HepG2 (cell line): ENCODE measurements around the gene SLC9A9. TPM values are rescaled to one million over a fixed set of nuclear protein-coding genes. Genes with fewer than 3 reads are reported as not detected.

Experiments used
- ATAC-seq: fragments of 200-7000 bp; cut with Tn5 transposase; 3 replicates; pipeline ENCODE4 v1.9.1; 2020; ENCODE audit warnings: mild to moderate bottlenecking, moderate library complexity
- BruUV-seq: library from RNA; stranded (reverse); fragments of 400-500 nt; replicated peaks from 2 replicates; lab custom pipeline; 2021; lab: Mats Ljungman, UMichigan
- CTCF ChIA-PET: fragments of 300-600 bp; formaldehyde crosslinking; extraction: SDS; loops from one replicate; lab custom pipeline; 2021; ENCODE audit warnings: low total read pairs, inconsistent platforms, low intra/inter-chr PET ratio; lab: Yijun Ruan, JAX
- POLR2A ChIA-PET: fragments of 350-600 bp; sonication (Branson Sonifier 250); formaldehyde crosslinking; loops from one replicate; lab custom pipeline; 2020; ENCODE audit warnings: antibody characterized with exemption, inconsistent platforms; lab: Yijun Ruan, JAX
- DNase-seq: peaks from one replicate; pipeline ENCODE4 v3.0.0-alpha.2; 2015; ENCODE audit warnings: low spot score
- FAIRE-seq: peaks from 3 replicates; lab custom pipeline; 2011; peaks lifted over from hg19 to GRCh38; lab: Jason Lieb, UNC
- H2AFZ ChIP-seq: one replicate; pipeline ENCODE4 v1.6.1; 2011; ENCODE audit warnings: low read length, inconsistent platforms
- H3K27ac ChIP-seq: fragments of 300-600 bp; 3 replicates; pipeline ENCODE4 v1.8.0; 2011; ENCODE audit warnings: mixed run types, mild to moderate bottlenecking, mixed read lengths, low read length, inconsistent platforms; ENCODE audit not compliant: insufficient read depth; ENCODE audit errors: extremely low read length
- H3K27me3 ChIP-seq, 2 experiments: fragments of 200-600 bp in 1 of 2; 2 replicates in 1 of 2; 3 replicates in 1 of 2; pipeline versions ENCODE4 v1.6.0 to v1.8.0; 2011; ENCODE audit warnings: low read length in 2 of 2, mild to moderate bottlenecking in 2 of 2, moderate library complexity in 2 of 2, inconsistent platforms in 1 of 2; ENCODE audit not compliant: insufficient read depth in 2 of 2, control insufficient read depth in 1 of 2
- H3K36me3 ChIP-seq, 2 experiments: fragments of 200-600 bp in 1 of 2; replicated peaks in 1 of 2; 2 replicates in 1 of 2; 3 replicates in 1 of 2; pipeline versions ENCODE4 v1.5.1 to v1.8.0; 2011; ENCODE audit warnings: low read length in 2 of 2, inconsistent platforms in 1 of 2; ENCODE audit not compliant: insufficient read depth in 2 of 2, control insufficient read depth in 1 of 2
- H3K4me1 ChIP-seq: 2 replicates; pipeline ENCODE4 v1.5.1; 2012; ENCODE audit warnings: low read length, inconsistent platforms; ENCODE audit not compliant: insufficient read depth
- H3K4me2 ChIP-seq: 2 replicates; pipeline ENCODE4 v1.6.0; 2011; ENCODE audit warnings: low read depth, low read length, inconsistent platforms
- H3K4me3 ChIP-seq, 3 experiments: fragments of 200-600 bp in 1 of 3; sonication (generic), shearing (Covaris generic) in 1 of 3; replicated peaks in 1 of 3; 2 replicates each; pipeline ENCODE4 v1.5.1; 2011 to 2016; ENCODE audit warnings: low read length in 3 of 3, inconsistent platforms in 2 of 3, low read depth in 2 of 3, mild to moderate bottlenecking in 2 of 3, control low read depth in 1 of 3, mixed read lengths in 1 of 3; ENCODE audit not compliant: insufficient read depth in 1 of 3
- H3K79me2 ChIP-seq: one replicate; pipeline ENCODE4 v1.6.1; 2011; ENCODE audit warnings: low read length, inconsistent platforms; ENCODE audit not compliant: insufficient read depth
- H3K9ac ChIP-seq: 2 replicates; pipeline ENCODE4 v1.6.0; 2011; ENCODE audit warnings: mild to moderate bottlenecking, low read depth, low read length, inconsistent platforms; ENCODE audit not compliant: insufficient read depth
- H3K9me3 ChIP-seq: 2 replicates; pipeline ENCODE4 v1.5.1; 2012; ENCODE audit warnings: mild to moderate bottlenecking, low read length
- H4K20me1 ChIP-seq: 2 replicates; pipeline ENCODE4 v1.6.0; 2011; ENCODE audit warnings: inconsistent platforms, mild to moderate bottlenecking, low read length, moderate library complexity; ENCODE audit not compliant: insufficient read depth
- MTF2 ChIP-seq: sonication (generic); formaldehyde crosslinking; IDR thresholded peaks from 2 replicates; pipeline ENCODE4 v1.5.0; 2020; ENCODE audit warnings: missing genetic modification reagents, borderline replicate concordance
- ZKSCAN5 ChIP-seq: sonication (generic); formaldehyde crosslinking; IDR thresholded peaks from 2 replicates; pipeline ENCODE4 v1.5.1; 2020; ENCODE audit warnings: mild to moderate bottlenecking, missing genetic modification reagents
- WGBS: methylation state at CpG from one replicate; pipeline ENCODE4 v1.1.6; 2017; ENCODE audit warnings: low lambda C conversion rate; 5-methylcytosine and 5-hydroxymethylcytosine counted together
- in situ Hi-C: cut with HindIII; loops from 2 replicates; pipeline ENCODE4 v1.10.0; 2017; ENCODE audit warnings: low pct_unique_long_range_greater_than_20kb; ENCODE audit not compliant: extremely low pct_ligation_motif_present
- intact Hi-C: fragments of 100-400 bp; cut with micrococcal nuclease; formaldehyde crosslinking; loops from one replicate; pipeline ENCODE4 v1.10.0; 2022; ENCODE audit not compliant: unreplicated experiment
- polyA plus RNA-seq, 8 experiments: library from polyadenylated mRNA; depleted of rRNA in 3 of 8; stranded (reverse) in 7 of 8; unstranded in 1 of 8; fragments of >200 nt; fragmentation: Illumina TruSeq in 4 of 8; extraction: Trizol in 4 of 8; gene quantifications; 2 replicates each; pipeline versions ENCODE4 v1.2.1 to v1.2.3, GENCODE V29; 2011 to 2016; ENCODE audit warnings: low read depth in 4 of 8, missing spikeins in 1 of 8, mixed read lengths in 1 of 8; ENCODE audit not compliant: insufficient read depth in 1 of 8
- total RNA-seq, 5 experiments: library from RNA; depleted of rRNA; stranded (reverse); fragments of >200 nt; fragmentation: Illumina TruSeq; extraction: Trizol; gene quantifications; 2 replicates each; pipeline ENCODE4 v1.2.3, GENCODE V29; 2016; ENCODE audit warnings: low read depth in 1 of 5
- TF ChIP-seq, protein P1 (sequence below): sonication (generic); formaldehyde crosslinking; IDR thresholded peaks from 2 replicates; pipeline ENCODE4 v1.4.0; 2020; ENCODE audit warnings: missing genetic modification reagents, mild to moderate bottlenecking, borderline replicate concordance
- TF ChIP-seq, protein P2 (sequence below): sonication (generic); formaldehyde crosslinking; IDR thresholded peaks from 2 replicates; pipeline ENCODE4 v1.4.0; 2020; ENCODE audit warnings: missing genetic modification reagents
- TF ChIP-seq, protein P3 (sequence below): sonication (generic); formaldehyde crosslinking; IDR thresholded peaks from 2 replicates; pipeline ENCODE4 v1.5.0; 2020; ENCODE audit warnings: missing genetic modification reagents

SLC9A9 gene
- total and polyA plus RNA-seq, 2 of the 13 experiments (the other 11 are each of a cell fraction or from before 2014, with no cell fraction given) = not detected

DNA sequence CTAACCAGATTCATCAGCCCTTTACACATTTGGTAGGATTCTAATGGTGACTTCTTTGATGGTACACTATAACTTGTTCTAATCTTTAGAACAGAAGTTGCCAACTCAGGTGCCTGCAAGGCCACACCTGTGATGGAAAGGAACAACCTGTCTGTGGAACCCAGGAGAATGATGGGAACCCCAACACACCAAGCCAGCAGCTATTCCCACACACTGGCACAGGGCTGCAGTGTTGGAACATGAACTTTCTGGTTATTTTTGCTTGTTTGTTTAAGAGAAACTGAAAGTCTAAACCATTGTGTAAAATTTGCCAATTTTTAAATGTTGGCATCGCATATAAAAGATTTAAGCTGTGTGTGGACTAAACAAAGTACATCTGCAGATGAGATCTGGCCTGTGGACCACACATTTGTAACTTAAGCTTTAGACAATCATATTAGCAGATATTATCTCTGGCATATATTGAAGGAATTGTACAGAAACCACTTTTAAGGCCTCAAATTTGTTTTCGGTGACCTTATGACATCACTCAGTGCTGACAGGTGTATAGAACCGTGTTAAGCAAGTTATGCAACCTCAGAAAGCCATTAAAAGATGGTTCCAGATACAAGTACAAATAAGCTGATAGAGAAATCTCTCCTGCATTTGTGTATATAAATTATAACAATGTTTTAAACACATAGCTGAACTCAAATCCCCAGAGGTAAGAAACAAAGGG lies 242.9 kb downstream of the SLC9A9 start (continued):
- TF ChIP-seq, protein P1, sequence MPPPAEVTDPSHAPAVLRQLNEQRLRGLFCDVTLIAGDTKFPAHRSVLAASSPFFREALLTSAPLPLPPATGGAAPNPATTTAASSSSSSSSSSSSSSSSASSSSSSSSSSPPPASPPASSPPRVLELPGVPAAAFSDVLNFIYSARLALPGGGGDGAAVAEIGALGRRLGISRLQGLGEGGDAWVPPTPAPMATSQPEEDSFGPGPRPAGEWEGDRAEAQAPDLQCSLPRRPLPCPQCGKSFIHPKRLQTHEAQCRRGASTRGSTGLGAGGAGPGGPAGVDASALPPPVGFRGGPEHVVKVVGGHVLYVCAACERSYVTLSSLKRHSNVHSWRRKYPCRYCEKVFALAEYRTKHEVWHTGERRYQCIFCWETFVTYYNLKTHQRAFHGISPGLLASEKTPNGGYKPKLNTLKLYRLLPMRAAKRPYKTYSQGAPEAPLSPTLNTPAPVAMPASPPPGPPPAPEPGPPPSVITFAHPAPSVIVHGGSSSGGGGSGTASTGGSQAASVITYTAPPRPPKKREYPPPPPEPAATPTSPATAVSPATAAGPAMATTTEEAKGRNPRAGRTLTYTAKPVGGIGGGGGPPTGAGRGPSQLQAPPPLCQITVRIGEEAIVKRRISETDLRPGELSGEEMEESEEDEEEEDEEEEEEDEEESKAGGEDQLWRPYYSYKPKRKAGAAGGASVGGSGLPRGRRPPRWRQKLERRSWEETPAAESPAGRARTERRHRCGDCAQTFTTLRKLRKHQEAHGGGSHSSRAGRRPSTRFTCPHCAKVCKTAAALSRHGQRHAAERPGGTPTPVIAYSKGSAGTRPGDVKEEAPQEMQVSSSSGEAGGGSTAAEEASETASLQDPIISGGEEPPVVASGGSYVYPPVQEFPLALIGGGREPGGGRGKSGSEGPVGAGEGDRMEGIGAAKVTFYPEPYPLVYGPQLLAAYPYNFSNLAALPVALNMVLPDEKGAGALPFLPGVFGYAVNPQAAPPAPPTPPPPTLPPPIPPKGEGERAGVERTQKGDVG (CRISPR knock-in tag) = no peak

DNA sequence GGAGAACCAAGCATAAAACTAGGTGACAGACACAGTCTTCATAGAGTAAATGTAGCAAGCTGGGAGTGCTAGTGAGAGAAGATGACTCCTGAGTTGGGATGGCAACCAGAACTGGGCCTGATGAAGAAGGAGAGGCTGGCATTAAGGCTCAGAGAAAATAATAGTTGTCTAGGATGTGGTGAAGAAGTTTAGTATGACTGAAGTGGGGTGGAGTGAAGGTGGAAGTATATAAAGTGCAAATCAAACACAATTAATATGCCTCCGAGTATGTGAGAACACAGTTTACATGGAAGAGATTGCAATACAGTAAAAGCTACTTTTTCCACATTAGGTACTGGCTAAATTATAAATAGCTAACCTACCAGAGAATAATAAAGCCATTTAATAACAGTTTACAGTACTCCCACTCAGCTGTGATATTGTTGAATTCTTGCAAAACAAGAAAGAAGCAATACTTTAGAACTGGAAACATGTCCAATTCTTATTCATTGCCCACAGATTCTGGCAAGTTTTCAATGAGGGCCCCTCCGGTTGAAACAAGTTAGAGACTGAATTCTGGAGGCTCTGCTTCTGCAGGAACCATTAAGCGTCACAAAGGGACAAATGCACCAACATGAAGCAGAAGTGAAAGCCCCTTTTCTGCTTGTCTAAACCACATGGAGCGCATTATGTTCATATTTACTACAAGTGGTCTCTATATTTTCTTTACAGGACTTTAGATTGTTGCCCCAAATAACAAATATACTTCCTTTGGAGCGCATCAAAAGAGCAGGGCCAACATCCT lies 243.7 kb downstream of the SLC9A9 start:
- H3K4me1 ChIP-seq = no peaks in the 10 kb centered on the region
- in situ Hi-C loops = no loop called here
- no TSS peak for BruUV-seq
- FAIRE-seq (no peak), DNase-seq (no peak), ATAC-seq (no peak)
- H3K27ac ChIP-seq = no peak overlapping the region
- no peak overlapping the region for H3K4me3 ChIP-seq
- no peaks in the 10 kb centered on the region for H3K27me3 ChIP-seq
- 12% methylated on average over 5 of the region's 5 CpGs for WGBS
- H3K9me3 ChIP-seq = no peaks in the 10 kb centered on the region
- no peak overlapping the region for H3K4me2 ChIP-seq
- no peaks in the 10 kb centered on the region for H3K79me2 ChIP-seq
- POLR2A ChIA-PET = no interaction called here
- H2AFZ ChIP-seq = no peak overlapping the region
- CTCF ChIA-PET = no interaction called here
- no peaks in the 10 kb centered on the region for H4K20me1 ChIP-seq
- no peak overlapping the region for H3K9ac ChIP-seq
- H3K36me3 ChIP-seq = no peaks in the 10 kb centered on the region
- intact Hi-C loops = no loop called here
- TF ChIP-seq ZKSCAN5 (CRISPR knock-in tag) (no peak), MTF2 (CRISPR knock-in tag) (no peak)
- TF ChIP-seq, protein P2, sequence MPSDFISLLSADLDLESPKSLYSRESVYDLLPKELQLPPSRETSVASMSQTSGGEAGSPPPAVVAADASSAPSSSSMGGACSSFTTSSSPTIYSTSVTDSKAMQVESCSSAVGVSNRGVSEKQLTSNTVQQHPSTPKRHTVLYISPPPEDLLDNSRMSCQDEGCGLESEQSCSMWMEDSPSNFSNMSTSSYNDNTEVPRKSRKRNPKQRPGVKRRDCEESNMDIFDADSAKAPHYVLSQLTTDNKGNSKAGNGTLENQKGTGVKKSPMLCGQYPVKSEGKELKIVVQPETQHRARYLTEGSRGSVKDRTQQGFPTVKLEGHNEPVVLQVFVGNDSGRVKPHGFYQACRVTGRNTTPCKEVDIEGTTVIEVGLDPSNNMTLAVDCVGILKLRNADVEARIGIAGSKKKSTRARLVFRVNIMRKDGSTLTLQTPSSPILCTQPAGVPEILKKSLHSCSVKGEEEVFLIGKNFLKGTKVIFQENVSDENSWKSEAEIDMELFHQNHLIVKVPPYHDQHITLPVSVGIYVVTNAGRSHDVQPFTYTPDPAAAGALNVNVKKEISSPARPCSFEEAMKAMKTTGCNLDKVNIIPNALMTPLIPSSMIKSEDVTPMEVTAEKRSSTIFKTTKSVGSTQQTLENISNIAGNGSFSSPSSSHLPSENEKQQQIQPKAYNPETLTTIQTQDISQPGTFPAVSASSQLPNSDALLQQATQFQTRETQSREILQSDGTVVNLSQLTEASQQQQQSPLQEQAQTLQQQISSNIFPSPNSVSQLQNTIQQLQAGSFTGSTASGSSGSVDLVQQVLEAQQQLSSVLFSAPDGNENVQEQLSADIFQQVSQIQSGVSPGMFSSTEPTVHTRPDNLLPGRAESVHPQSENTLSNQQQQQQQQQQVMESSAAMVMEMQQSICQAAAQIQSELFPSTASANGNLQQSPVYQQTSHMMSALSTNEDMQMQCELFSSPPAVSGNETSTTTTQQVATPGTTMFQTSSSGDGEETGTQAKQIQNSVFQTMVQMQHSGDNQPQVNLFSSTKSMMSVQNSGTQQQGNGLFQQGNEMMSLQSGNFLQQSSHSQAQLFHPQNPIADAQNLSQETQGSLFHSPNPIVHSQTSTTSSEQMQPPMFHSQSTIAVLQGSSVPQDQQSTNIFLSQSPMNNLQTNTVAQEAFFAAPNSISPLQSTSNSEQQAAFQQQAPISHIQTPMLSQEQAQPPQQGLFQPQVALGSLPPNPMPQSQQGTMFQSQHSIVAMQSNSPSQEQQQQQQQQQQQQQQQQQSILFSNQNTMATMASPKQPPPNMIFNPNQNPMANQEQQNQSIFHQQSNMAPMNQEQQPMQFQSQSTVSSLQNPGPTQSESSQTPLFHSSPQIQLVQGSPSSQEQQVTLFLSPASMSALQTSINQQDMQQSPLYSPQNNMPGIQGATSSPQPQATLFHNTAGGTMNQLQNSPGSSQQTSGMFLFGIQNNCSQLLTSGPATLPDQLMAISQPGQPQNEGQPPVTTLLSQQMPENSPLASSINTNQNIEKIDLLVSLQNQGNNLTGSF (CRISPR knock-in tag) = no peak
- TF ChIP-seq, protein P3, sequence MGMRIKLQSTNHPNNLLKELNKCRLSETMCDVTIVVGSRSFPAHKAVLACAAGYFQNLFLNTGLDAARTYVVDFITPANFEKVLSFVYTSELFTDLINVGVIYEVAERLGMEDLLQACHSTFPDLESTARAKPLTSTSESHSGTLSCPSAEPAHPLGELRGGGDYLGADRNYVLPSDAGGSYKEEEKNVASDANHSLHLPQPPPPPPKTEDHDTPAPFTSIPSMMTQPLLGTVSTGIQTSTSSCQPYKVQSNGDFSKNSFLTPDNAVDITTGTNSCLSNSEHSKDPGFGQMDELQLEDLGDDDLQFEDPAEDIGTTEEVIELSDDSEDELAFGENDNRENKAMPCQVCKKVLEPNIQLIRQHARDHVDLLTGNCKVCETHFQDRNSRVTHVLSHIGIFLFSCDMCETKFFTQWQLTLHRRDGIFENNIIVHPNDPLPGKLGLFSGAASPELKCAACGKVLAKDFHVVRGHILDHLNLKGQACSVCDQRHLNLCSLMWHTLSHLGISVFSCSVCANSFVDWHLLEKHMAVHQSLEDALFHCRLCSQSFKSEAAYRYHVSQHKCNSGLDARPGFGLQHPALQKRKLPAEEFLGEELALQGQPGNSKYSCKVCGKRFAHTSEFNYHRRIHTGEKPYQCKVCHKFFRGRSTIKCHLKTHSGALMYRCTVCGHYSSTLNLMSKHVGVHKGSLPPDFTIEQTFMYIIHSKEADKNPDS = no peak
